ENCODE results near the gene YIF1B. TPM values are rescaled to one million over a fixed set of nuclear protein-coding genes. Genes with fewer than 3 reads are reported as not detected.

The YIF1B gene
- polyA plus RNA-seq, 4 donors, result 30.8 to 42.5 (median 33.5) TPM

Other genes starting within 250 kb of the YIF1B start
- gene DPF1, start 91.7 kb downstream of the YIF1B start, polyA plus RNA-seq (ENCODE audit: insufficient read length in 4 of 4), result 1 to 10 TPM in 3 of 4 donors, under 1 TPM in 1; 0.70 to 2.1 (median 1.5) TPM
- gene PPP1R14A, start 59.6 kb downstream of the YIF1B start, polyA plus RNA-seq (ENCODE audit: insufficient read length in 4 of 4), result 1 to 10 TPM; 6.0 to 9.7 (median 7.6) TPM
- 100 to 1,000 TPM; 323 to 411 (median 331) TPM for gene SPINT2, start 51.4 kb downstream of the YIF1B start, polyA plus RNA-seq (ENCODE audit: insufficient read length in 4 of 4)
- 10 to 100 TPM in 1 of 4 donors, 1 to 10 TPM in 3; 6.1 to 10.1 (median 8.8) TPM for gene C19orf33, start 11.7 kb downstream of the YIF1B start, polyA plus RNA-seq (ENCODE audit: insufficient read length in 4 of 4)
- gene KCNK6, start 3.9 kb upstream of the YIF1B start, polyA plus RNA-seq (ENCODE audit: insufficient read length in 4 of 4), result 1 to 10 TPM; 3.1 to 4.2 (median 3.3) TPM
- gene CATSPERG, start 19.9 kb upstream of the YIF1B start, polyA plus RNA-seq (ENCODE audit: insufficient read length in 4 of 4), result 1 to 10 TPM; 5.0 to 6.3 (median 5.9) TPM
- 100 to 1,000 TPM; 166 to 194 (median 169) TPM for gene PSMD8, start 58.6 kb upstream of the YIF1B start, polyA plus RNA-seq (ENCODE audit: insufficient read length in 4 of 4)
- gene GGN, start 72.1 kb upstream of the YIF1B start, polyA plus RNA-seq (ENCODE audit: insufficient read length in 4 of 4), result 1 to 10 TPM in 1 of 4 donors, under 1 TPM in 3; 0.51 to 1.0 (median 0.63) TPM
- 1 to 10 TPM in 2 of 4 donors, under 1 TPM in 2; 0.90 to 1.1 (median 1.0) TPM for gene SPRED3, start 72.8 kb upstream of the YIF1B start, polyA plus RNA-seq (ENCODE audit: insufficient read length in 4 of 4)
- gene FAM98C, start 87.1 kb upstream of the YIF1B start, polyA plus RNA-seq (ENCODE audit: insufficient read length in 4 of 4), result 10 to 100 TPM; 13.2 to 18.0 (median 13.9) TPM
- 1 to 10 TPM in 1 of 4 donors, under 1 TPM in 3; 0.53 to 1.3 (median 0.84) TPM for gene RASGRP4, start 110.3 kb upstream of the YIF1B start, polyA plus RNA-seq (ENCODE audit: insufficient read length in 4 of 4)
- 1 to 10 TPM; 4.5 to 5.0 (median 4.8) TPM for gene RYR1, start 117.7 kb upstream of the YIF1B start, polyA plus RNA-seq (ENCODE audit: insufficient read length in 4 of 4)

All from right renal pelvis (tissue), 4 donors.